H1 (cell line): ENCODE data around the gene CDH6. TPM values are rescaled to one million over a fixed set of nuclear protein-coding genes. Genes with fewer than 3 reads are reported as not detected.

Experiments
- CTCF ChIA-PET: fragments of 300-600 bp; sonication (Branson Sonifier 250); formaldehyde crosslinking; loops from one replicate; lab custom pipeline; 2021; ENCODE audit not compliant: partially characterized antibody; lab: Charles Lee
- POLR2A ChIA-PET: fragments of 300-600 bp; sonication (Branson Sonifier 250); formaldehyde crosslinking; loops from one replicate; lab custom pipeline; 2021; ENCODE audit warnings: inconsistent platforms; ENCODE audit not compliant: partially characterized antibody; lab: Charles Lee
- DNase-seq, 2 experiments: peaks; one replicate each; pipeline versions ENCODE4 v3.0.0 to v3.0.0-alpha.2; 2010 to 2022; ENCODE audit warnings: low spot score in 2 of 2, low read depth in 1 of 2, mixed read lengths in 1 of 2
- FAIRE-seq: peaks from 2 replicates; lab custom pipeline; 2011; peaks lifted over from hg19 to GRCh38; lab: Jason Lieb, UNC
- H2AFZ ChIP-seq: 2 replicates; pipeline ENCODE4 v1.8.1; 2012; ENCODE audit warnings: low read length, inconsistent platforms
- H2AK5ac ChIP-seq: 2 replicates; pipeline ENCODE4 v1.6.1; 2013; ENCODE audit warnings: low read depth, low read length
- H2BK120ac ChIP-seq: replicated peaks from 2 replicates; pipeline ENCODE3; 2013; ENCODE audit warnings: low read depth, low read length, inconsistent platforms
- H2BK12ac ChIP-seq: 2 replicates; pipeline ENCODE4 v1.6.1; 2013; ENCODE audit warnings: low read depth, low read length
- H2BK15ac ChIP-seq: 2 replicates; pipeline ENCODE4 v1.6.1; 2013; ENCODE audit warnings: low read length
- H2BK20ac ChIP-seq: 2 replicates; pipeline ENCODE4 v1.6.1; 2013; ENCODE audit warnings: low read length
- H2BK5ac ChIP-seq: 2 replicates; pipeline ENCODE4 v1.6.1; 2013; ENCODE audit warnings: low read depth, low read length
- H3K14ac ChIP-seq: 2 replicates; pipeline ENCODE4 v1.6.1; 2013; ENCODE audit warnings: inconsistent platforms; ENCODE audit not compliant: insufficient read length
- H3K18ac ChIP-seq: 2 replicates; pipeline ENCODE4 v1.6.1; 2013; ENCODE audit warnings: low read length; ENCODE audit errors: extremely low read depth
- H3K23ac ChIP-seq: 2 replicates; pipeline ENCODE4 v1.6.1; 2013; ENCODE audit warnings: inconsistent platforms; ENCODE audit not compliant: insufficient read length
- H3K23me2 ChIP-seq: 2 replicates; pipeline ENCODE4 v1.6.1; 2013; ENCODE audit warnings: low read depth, low read length
- H3K27ac ChIP-seq: 2 replicates; pipeline ENCODE4 v1.6.1; 2011; ENCODE audit warnings: low read depth, low read length, inconsistent platforms
- H3K27me3 ChIP-seq, 4 experiments: replicated peaks in 1 of 4; 1 replicate in 1 of 4; 2 replicates in 3 of 4; pipeline versions ENCODE4 v1.6.1 to v1.8.1; 2011 to 2013; ENCODE audit warnings: low read length in 3 of 4, mild to moderate bottlenecking in 3 of 4, inconsistent platforms in 2 of 4, mixed read lengths in 2 of 4, moderate library complexity in 1 of 4; ENCODE audit not compliant: control insufficient read depth in 3 of 4, insufficient read depth in 3 of 4; ENCODE audit errors: extremely low read depth in 1 of 4
- H3K36me3 ChIP-seq, 4 experiments: 2 replicates each; pipeline versions ENCODE4 v1.6.1 to v1.8.1; 2011 to 2013; ENCODE audit warnings: mild to moderate bottlenecking in 4 of 4, low read length in 3 of 4, moderate library complexity in 2 of 4, control low read depth in 1 of 4, inconsistent platforms in 1 of 4; ENCODE audit not compliant: insufficient read depth in 4 of 4, control insufficient read depth in 2 of 4
- H3K4ac ChIP-seq: replicated peaks from 2 replicates; pipeline ENCODE3; 2013; ENCODE audit warnings: low read length, low read depth, mixed read lengths, inconsistent platforms; ENCODE audit not compliant: insufficient read length
- H3K4me1 ChIP-seq, 4 experiments: replicated peaks in 1 of 4; 1 replicate in 1 of 4; 2 replicates in 3 of 4; pipeline versions ENCODE4 v1.6.1 to v1.8.1; 2011 to 2013; ENCODE audit warnings: low read length in 3 of 4, inconsistent platforms in 2 of 4, mixed read lengths in 1 of 4; ENCODE audit not compliant: insufficient read depth in 4 of 4, control insufficient read depth in 3 of 4
- H3K4me2 ChIP-seq, 2 experiments: 2 replicates each; pipeline versions ENCODE4 v1.6.1 to v1.8.1; 2011 to 2013; ENCODE audit warnings: low read depth in 2 of 2, low read length in 2 of 2, control low read depth in 1 of 2, inconsistent platforms in 1 of 2, mild to moderate bottlenecking in 1 of 2; ENCODE audit not compliant: insufficient read depth in 1 of 2
- H3K4me3 ChIP-seq, 4 experiments: fragments of 200-600, 300-600 bp in 1 of 4; sonication (generic), shearing (Covaris generic), sonication (Bioruptor Twin) in 1 of 4; 2 replicates each; pipeline versions ENCODE4 v1.5.1 to v1.8.1; 2011 to 2016; ENCODE audit warnings: low read length in 4 of 4, low read depth in 3 of 4, control low read depth in 2 of 4, inconsistent platforms in 2 of 4, mild to moderate bottlenecking in 2 of 4, mixed read lengths in 1 of 4, moderate library complexity in 1 of 4; ENCODE audit not compliant: insufficient read depth in 2 of 4; ENCODE audit errors: extremely low read depth in 1 of 4
- H3K56ac ChIP-seq: replicated peaks from 2 replicates; pipeline ENCODE3; 2013; ENCODE audit warnings: low read depth, mild to moderate bottlenecking, mixed read lengths, low read length, inconsistent platforms; ENCODE audit not compliant: insufficient read length
- H3K79me1 ChIP-seq: 2 replicates; pipeline ENCODE4 v1.6.1; 2013; ENCODE audit warnings: low read depth, low read length, control low read depth
- H3K79me2 ChIP-seq, 2 experiments: 2 replicates each; pipeline versions ENCODE4 v1.6.1 to v1.8.1; 2012 to 2013; ENCODE audit warnings: low read length in 2 of 2, mild to moderate bottlenecking in 2 of 2, inconsistent platforms in 1 of 2; ENCODE audit not compliant: insufficient read depth in 2 of 2, control insufficient read depth in 1 of 2
- H3K9ac ChIP-seq, 4 experiments: replicated peaks in 1 of 4; 1 replicate in 1 of 4; 2 replicates in 3 of 4; pipeline versions ENCODE4 v1.6.1 to v1.8.1; 2011 to 2013; ENCODE audit warnings: low read depth in 3 of 4, low read length in 3 of 4, control low read depth in 2 of 4, mild to moderate bottlenecking in 2 of 4, moderate library complexity in 2 of 4, inconsistent platforms in 1 of 4; ENCODE audit errors: extremely low read depth in 1 of 4
- H3K9me3 ChIP-seq, 2 experiments: 2 replicates each; pipeline versions ENCODE4 v1.6.1 to v1.8.1; 2012 to 2013; ENCODE audit warnings: mild to moderate bottlenecking in 2 of 2, moderate library complexity in 2 of 2, control low read depth in 1 of 2, inconsistent platforms in 1 of 2, low read depth in 1 of 2, low read length in 1 of 2, mixed read lengths in 1 of 2; ENCODE audit not compliant: insufficient read depth in 2 of 2
- H4K20me1 ChIP-seq, 2 experiments: replicated peaks in 1 of 2; 2 replicates each; pipeline versions ENCODE3 to v1.8.1; 2011 to 2013; ENCODE audit warnings: inconsistent platforms in 2 of 2, low read length in 2 of 2, mild to moderate bottlenecking in 1 of 2; ENCODE audit not compliant: insufficient read depth in 2 of 2, control insufficient read depth in 1 of 2
- H4K5ac ChIP-seq: 2 replicates; pipeline ENCODE4 v1.6.1; 2013; ENCODE audit warnings: low read length, low read depth, mixed read lengths, inconsistent platforms; ENCODE audit not compliant: insufficient read length
- H4K8ac ChIP-seq: 2 replicates; pipeline ENCODE4 v1.8.0; 2013; ENCODE audit warnings: mild to moderate bottlenecking, moderate library complexity, low read length, inconsistent platforms; ENCODE audit not compliant: insufficient read depth; ENCODE audit errors: extremely low read depth
- H4K91ac ChIP-seq: replicated peaks from 2 replicates; pipeline ENCODE3; 2013; ENCODE audit warnings: low read length, mixed read lengths, inconsistent platforms; ENCODE audit not compliant: insufficient read length
- ATF3 ChIP-seq: IDR thresholded peaks from 2 replicates; pipeline ENCODE4 v1.6.1; 2011; ENCODE audit warnings: low read depth, mild to moderate bottlenecking, low read length; ENCODE audit not compliant: insufficient read depth
- NANOG ChIP-seq: IDR thresholded peaks from 2 replicates; pipeline ENCODE4 v1.6.1; 2011; ENCODE audit warnings: low read length, low read depth, mild to moderate bottlenecking, inconsistent platforms; ENCODE audit not compliant: insufficient read depth, poor library complexity, severe bottlenecking
- POLR2A ChIP-seq, 2 experiments: IDR thresholded peaks; 1 replicate in 1 of 2; 2 replicates in 1 of 2; pipeline ENCODE4 v1.6.1; 2011; ENCODE audit warnings: low read depth in 2 of 2, low read length in 2 of 2, mild to moderate bottlenecking in 2 of 2; ENCODE audit errors: control extremely low read depth in 1 of 2
- TAF1 ChIP-seq: IDR thresholded peaks from 2 replicates; pipeline ENCODE4 v1.6.1; 2011; ENCODE audit warnings: mild to moderate bottlenecking, low read depth, low read length
- TAF7 ChIP-seq: optimal IDR thresholded peaks from 2 replicates; pipeline ENCODE3; 2011; ENCODE audit warnings: low read depth, mild to moderate bottlenecking, inconsistent platforms, low read length, moderate library complexity, borderline replicate concordance
- TBP ChIP-seq: IDR thresholded peaks from 2 replicates; pipeline ENCODE4 v1.6.1; 2011; ENCODE audit warnings: low read depth, low read length, improper control_type of control experiment
- WGBS, 2 experiments: shearing (Covaris generic) in 1 of 2; methylation state at CpG; one replicate each; pipeline versions ENCODE4 v1.1.6 to v1.1.7; 2013 to 2015; ENCODE audit warnings: low lambda C conversion rate in 2 of 2, mixed read lengths in 2 of 2, inconsistent platforms in 1 of 2, low coverage in 1 of 2, missing lambda C conversion rate in 1 of 2; ENCODE audit not compliant: insufficient replicate concordance in 2 of 2, insufficient coverage in 1 of 2, insufficient read length in 1 of 2; ENCODE audit errors: extremely low coverage in 1 of 2, missing lambda C conversion rate in 1 of 2; 5-methylcytosine and 5-hydroxymethylcytosine counted together
- polyA plus RNA-seq, 7 experiments: library from polyadenylated mRNA; depleted of rRNA in 3 of 7; stranded (reverse) in 5 of 7; unstranded in 2 of 7; fragments of >200 nt in 5 of 7; fragments of 200-250 nt in 2 of 7; gene quantifications; 1 replicate in 5 of 7; 2 replicates in 1 of 7; 4 replicates in 1 of 7; pipeline versions ENCODE4 v1.2.1 to v1.2.3, GENCODE V29; 2011 to 2013; ENCODE audit warnings: missing spikeins in 2 of 7, mixed read lengths in 2 of 7
- total RNA-seq: library from RNA; stranded (reverse); fragmentation: NEBNext Ultra II Directional; extraction: Animal tissue kit (Norgen Biotek cat#: 25700); gene quantifications from 2 replicates; pipeline ENCODE4 v1.2.1, GENCODE V29; 2021

The CDH6 gene
- total and polyA plus RNA-seq, 2 of the 8 experiments (the other 6 are each of a cell fraction or from before 2014, with no cell fraction given), result 1.4 to 1.9 TPM

DNA sequence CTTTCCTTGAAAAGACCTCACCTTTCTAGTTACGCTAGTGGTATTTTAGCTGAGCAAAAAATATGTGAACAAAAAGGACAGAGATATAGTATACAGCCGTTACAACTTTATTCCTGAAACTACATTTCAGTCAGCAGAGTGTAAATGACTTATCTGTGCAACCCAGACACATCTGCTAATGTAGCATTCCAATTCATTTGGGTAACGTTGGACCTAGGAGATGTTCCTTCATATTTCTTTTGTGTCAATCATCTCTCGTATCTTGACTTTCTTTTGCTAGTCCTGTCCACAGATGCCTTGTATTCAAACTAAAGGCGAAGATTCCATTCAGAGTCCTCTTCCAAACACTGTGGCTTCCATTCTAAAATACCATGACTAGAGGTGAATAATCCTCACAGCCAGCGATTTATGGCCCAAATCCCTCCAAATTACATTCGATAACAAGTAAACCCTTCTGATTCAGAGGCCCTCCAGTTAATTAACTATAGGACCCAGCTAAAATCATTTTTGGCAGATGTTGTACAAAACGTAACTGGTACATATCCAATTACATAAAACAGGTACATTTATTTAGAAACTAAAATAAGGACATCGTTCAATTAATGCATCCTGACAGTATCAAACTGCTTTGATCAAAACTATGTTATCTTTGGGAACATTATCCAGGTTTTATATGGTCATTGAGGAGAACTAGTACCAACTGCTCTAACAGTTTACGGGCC lies 182.7 kb downstream of the CDH6 start:
- no peak for TF ChIP-seq TBP
- TF ChIP-seq POLR2A (IDR thresholded peaks at IDR 0.05; ENCODE audit: control extremely low read depth in 1 of 2, low read depth in 2 of 2, low read length in 2 of 2), result no peak
- no peak for TF ChIP-seq TAF1
- no peak for TF ChIP-seq ATF3
- no peak for TF ChIP-seq TAF7
- no peak for TF ChIP-seq NANOG
- no peaks in the 10 kb centered on the region for H3K4me1 ChIP-seq
- POLR2A ChIA-PET, result no interaction called here

More for the DNA sequence above, 182.7 kb downstream of the CDH6 start:
- 89% methylated on average over 10 of the region's 10 CpGs; no CpG with 5 or more reads in 1 of the 2 experiments for WGBS, 2 experiments
- no peak for FAIRE-seq
- DNase-seq, result no peak
- Histone ChIP-seq H3K36me3 (no peaks in the 10 kb centered on the region), H2BK5ac (no peak overlapping the region), H3K79me2 (no peaks in the 10 kb centered on the region), H3K4me3 (no peak overlapping the region), H3K79me1 (no peaks in the 10 kb centered on the region), H3K14ac (no peak overlapping the region), H3K27me3 (no peaks in the 10 kb centered on the region), H2BK15ac (no peak overlapping the region), H3K23ac (no peak overlapping the region), H4K5ac (no peak overlapping the region), H3K18ac (no peak overlapping the region), H2BK12ac (no peak overlapping the region), H3K23me2 (no peaks in the 10 kb centered on the region), H3K9ac (no peak overlapping the region), H2BK20ac (no peak overlapping the region), H3K27ac (no peak overlapping the region), H2BK120ac (no peak overlapping the region), H3K4ac (no peak overlapping the region), H4K20me1 (no peaks in the 10 kb centered on the region), H2AK5ac (no peak overlapping the region), H3K4me2 (no peak overlapping the region), H4K8ac (no peak overlapping the region), H3K56ac (no peak overlapping the region), H3K9me3 (no peaks in the 10 kb centered on the region), H4K91ac (no peak overlapping the region), H2AFZ (no peak overlapping the region)
- CTCF ChIA-PET, result no interaction called here
